Measurements from ENCODE around the gene NUP133.

GRCh38 chr1:229445828-229446227, 62.3 kb downstream of the NUP133 start:
- TF ChIP-seq, protein P1, sequence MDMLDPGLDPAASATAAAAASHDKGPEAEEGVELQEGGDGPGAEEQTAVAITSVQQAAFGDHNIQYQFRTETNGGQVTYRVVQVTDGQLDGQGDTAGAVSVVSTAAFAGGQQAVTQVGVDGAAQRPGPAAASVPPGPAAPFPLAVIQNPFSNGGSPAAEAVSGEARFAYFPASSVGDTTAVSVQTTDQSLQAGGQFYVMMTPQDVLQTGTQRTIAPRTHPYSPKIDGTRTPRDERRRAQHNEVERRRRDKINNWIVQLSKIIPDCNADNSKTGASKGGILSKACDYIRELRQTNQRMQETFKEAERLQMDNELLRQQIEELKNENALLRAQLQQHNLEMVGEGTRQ (CRISPR knock-in tag; IDR thresholded peaks at IDR 0.05): no peak
- no peak for TF ChIP-seq CREM (CRISPR knock-in tag; IDR thresholded peaks at IDR 0.05)
